OCI-LY3 (cell line): ENCODE results near the gene TOR4A.

Experiments
- H2AFZ ChIP-seq: fragments of 200-600, 300-600 bp; shearing (Covaris generic); 2 replicates; pipeline ENCODE4 v1.6.0; 2014; ENCODE audit warnings: antibody characterized with exemption, low read depth, low read length
- H3K27ac ChIP-seq: fragments of 200-600, 300-600 bp; sonication (generic); 2 replicates; pipeline ENCODE4 v1.5.1; 2014; ENCODE audit warnings: mild to moderate bottlenecking, low read length, moderate library complexity, mixed read lengths
- H3K27me3 ChIP-seq: fragments of 200-600, 300-600 bp; sonication (generic); 2 replicates; pipeline ENCODE4 v1.6.1; 2014; ENCODE audit warnings: low read depth, low read length, mixed read lengths
- H3K36me3 ChIP-seq: fragments of 200-600, 300-600 bp; sonication (generic); replicated peaks from 2 replicates; pipeline ENCODE3; 2014; ENCODE audit warnings: low read depth, low read length, mixed read lengths
- H3K4me1 ChIP-seq: fragments of 300-600, 200-600 bp; sonication (generic); 2 replicates; pipeline ENCODE4 v1.6.1; 2014; ENCODE audit warnings: low read length, mixed read lengths
- H3K4me2 ChIP-seq: fragments of 200-600, 300-600 bp; sonication (generic); 2 replicates; pipeline ENCODE4 v1.6.1; 2014; ENCODE audit warnings: low read length, mixed read lengths
- H3K4me3 ChIP-seq: fragments of 300-600, 200-600 bp; sonication (generic); 2 replicates; pipeline ENCODE4 v1.5.1; 2014; ENCODE audit warnings: antibody characterized with exemption, mild to moderate bottlenecking, low read length, moderate library complexity
- H3K79me2 ChIP-seq: fragments of 300-600, 200-600 bp; shearing (Covaris generic); 2 replicates; pipeline ENCODE4 v1.6.1; 2014; ENCODE audit warnings: mild to moderate bottlenecking, low read length, mixed read lengths
- H3K9ac ChIP-seq: fragments of 300-600, 200-600 bp; shearing (Covaris generic); 2 replicates; pipeline ENCODE4 v1.6.0; 2014; ENCODE audit warnings: mild to moderate bottlenecking, low read length, moderate library complexity
- H3K9me3 ChIP-seq: fragments of 200-600, 300-600 bp; shearing (Covaris generic); 2 replicates; pipeline ENCODE4 v1.6.1; 2014; ENCODE audit warnings: low read length, mixed read lengths; ENCODE audit not compliant: insufficient read depth
- H4K20me1 ChIP-seq: fragments of 200-600, 300-600 bp; sonication (generic); 2 replicates; pipeline ENCODE4 v1.6.1; 2016; ENCODE audit warnings: low read length, mixed read lengths; ENCODE audit not compliant: insufficient read depth
- EZH2phosphoT487 ChIP-seq: fragments of 200-600 bp; shearing (Covaris generic); IDR thresholded peaks from 2 replicates; pipeline ENCODE4 v1.6.1; 2018; ENCODE audit warnings: antibody characterized with exemption, mixed run types, low read depth
- TF ChIP-seq, protein P1 (sequence below): fragments of 200-600, 300-600 bp; sonication (generic); IDR thresholded peaks from 2 replicates; pipeline ENCODE4 v1.5.1; 2014; ENCODE audit warnings: antibody characterized with exemption, low read length, low read depth

The TOR4A gene

DNA sequence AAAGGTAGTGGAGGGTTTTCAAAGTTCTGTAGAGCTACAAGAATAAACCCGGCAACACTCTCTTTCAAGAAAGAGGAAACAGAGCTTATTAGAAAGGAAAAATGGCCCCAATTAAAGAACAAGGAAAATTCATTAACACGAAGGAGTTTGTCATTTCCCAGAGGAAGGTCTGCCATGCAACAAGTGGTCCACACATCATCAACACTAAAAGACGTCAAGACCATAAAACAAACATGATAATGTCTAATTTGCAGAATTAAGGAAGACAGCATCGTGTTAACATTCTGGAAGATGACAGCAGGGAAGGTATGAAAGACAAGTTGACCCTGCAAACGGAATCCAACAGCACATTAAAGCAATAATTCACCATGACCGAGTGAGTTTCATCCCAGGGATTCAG is 53.2 kb downstream of the TOR4A start:
- Histone ChIP-seq H3K27me3 (no peaks in the 10 kb centered on the region), H3K4me2 (no peak overlapping the region), H3K4me3 (no peak overlapping the region), H4K20me1 (no peaks in the 10 kb centered on the region), H3K4me1 (peaks cover 16% of the 10 kb centered on the region), H3K36me3 (no peaks in the 10 kb centered on the region), H3K9me3 (no peaks in the 10 kb centered on the region), H3K27ac (no peak overlapping the region), H2AFZ (no peak overlapping the region), H3K79me2 (no peaks in the 10 kb centered on the region), H3K9ac (no peak overlapping the region)
- no peak for TF ChIP-seq EZH2phosphoT487
- TF ChIP-seq, protein P1, sequence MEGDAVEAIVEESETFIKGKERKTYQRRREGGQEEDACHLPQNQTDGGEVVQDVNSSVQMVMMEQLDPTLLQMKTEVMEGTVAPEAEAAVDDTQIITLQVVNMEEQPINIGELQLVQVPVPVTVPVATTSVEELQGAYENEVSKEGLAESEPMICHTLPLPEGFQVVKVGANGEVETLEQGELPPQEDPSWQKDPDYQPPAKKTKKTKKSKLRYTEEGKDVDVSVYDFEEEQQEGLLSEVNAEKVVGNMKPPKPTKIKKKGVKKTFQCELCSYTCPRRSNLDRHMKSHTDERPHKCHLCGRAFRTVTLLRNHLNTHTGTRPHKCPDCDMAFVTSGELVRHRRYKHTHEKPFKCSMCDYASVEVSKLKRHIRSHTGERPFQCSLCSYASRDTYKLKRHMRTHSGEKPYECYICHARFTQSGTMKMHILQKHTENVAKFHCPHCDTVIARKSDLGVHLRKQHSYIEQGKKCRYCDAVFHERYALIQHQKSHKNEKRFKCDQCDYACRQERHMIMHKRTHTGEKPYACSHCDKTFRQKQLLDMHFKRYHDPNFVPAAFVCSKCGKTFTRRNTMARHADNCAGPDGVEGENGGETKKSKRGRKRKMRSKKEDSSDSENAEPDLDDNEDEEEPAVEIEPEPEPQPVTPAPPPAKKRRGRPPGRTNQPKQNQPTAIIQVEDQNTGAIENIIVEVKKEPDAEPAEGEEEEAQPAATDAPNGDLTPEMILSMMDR = no peak

DNA sequence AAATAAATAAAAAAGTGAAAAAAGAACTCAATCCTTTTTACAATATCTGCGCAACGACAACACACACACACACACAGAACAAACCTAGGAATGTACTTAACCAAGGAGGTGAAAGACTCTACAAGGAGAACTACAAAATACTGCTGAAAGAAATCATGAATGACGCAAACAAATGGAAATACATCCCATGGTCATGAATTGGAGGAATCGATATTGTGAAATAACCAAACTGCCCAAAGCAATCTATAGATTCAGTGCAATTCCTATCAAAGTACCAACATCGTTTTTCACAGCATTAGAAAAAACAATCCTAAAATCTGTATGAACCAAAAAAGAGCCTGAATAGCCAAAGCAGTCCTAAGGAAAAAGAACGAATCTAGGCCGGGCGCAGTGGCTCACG is 54.4 kb downstream of the TOR4A start:
- TF ChIP-seq, protein P1 = no peak
- no peak for TF ChIP-seq EZH2phosphoT487
- H2AFZ ChIP-seq = no peak overlapping the region
- H4K20me1 ChIP-seq = no peaks in the 10 kb centered on the region
- H3K4me2 ChIP-seq = no peak overlapping the region
- H3K4me1 ChIP-seq = peaks cover 5% of the 10 kb centered on the region
- H3K27me3 ChIP-seq = no peaks in the 10 kb centered on the region
- no peaks in the 10 kb centered on the region for H3K9me3 ChIP-seq
- H3K36me3 ChIP-seq = no peaks in the 10 kb centered on the region
- no peak overlapping the region for H3K27ac ChIP-seq
- no peak overlapping the region for H3K4me3 ChIP-seq
- no peak overlapping the region for H3K9ac ChIP-seq
- no peaks in the 10 kb centered on the region for H3K79me2 ChIP-seq
